Measurements from ENCODE around the gene DRD4.

DNA sequence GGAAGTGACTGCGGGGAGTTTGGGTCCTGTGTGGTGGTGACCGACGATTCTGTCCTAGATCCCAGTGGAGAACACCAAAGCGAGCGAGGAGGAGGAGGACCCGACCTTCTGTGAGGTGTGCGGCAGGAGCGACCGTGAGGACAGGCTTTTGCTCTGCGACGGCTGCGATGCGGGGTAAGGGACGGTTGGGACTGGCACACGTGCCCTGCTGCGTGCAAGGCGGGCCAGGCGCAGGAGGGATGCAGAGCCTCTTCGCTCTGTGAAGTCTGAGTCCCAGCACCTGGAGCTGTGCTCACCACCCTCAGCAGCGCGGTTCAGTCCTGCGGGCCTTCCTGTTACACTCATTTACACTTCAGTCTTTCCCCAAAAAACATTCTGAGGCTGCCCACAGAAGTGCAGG is 44.6 kb upstream of the DRD4 start:
- no peak for TF ChIP-seq POLR2A (IDR thresholded peaks at IDR 0.05)
- TF ChIP-seq, protein P1, sequence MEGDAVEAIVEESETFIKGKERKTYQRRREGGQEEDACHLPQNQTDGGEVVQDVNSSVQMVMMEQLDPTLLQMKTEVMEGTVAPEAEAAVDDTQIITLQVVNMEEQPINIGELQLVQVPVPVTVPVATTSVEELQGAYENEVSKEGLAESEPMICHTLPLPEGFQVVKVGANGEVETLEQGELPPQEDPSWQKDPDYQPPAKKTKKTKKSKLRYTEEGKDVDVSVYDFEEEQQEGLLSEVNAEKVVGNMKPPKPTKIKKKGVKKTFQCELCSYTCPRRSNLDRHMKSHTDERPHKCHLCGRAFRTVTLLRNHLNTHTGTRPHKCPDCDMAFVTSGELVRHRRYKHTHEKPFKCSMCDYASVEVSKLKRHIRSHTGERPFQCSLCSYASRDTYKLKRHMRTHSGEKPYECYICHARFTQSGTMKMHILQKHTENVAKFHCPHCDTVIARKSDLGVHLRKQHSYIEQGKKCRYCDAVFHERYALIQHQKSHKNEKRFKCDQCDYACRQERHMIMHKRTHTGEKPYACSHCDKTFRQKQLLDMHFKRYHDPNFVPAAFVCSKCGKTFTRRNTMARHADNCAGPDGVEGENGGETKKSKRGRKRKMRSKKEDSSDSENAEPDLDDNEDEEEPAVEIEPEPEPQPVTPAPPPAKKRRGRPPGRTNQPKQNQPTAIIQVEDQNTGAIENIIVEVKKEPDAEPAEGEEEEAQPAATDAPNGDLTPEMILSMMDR (IDR thresholded peaks at IDR 0.05 in 4 of 5, conservative IDR thresholded peaks at IDR 0.05 in 1 of 5): no peak
